Ishikawa (cell line): Measurements from ENCODE around the gene HMCN1.

Source experiments
- EGR1 ChIP-seq: IDR thresholded peaks from 2 replicates; pipeline ENCODE4 v1.6.1; 2012
- EP300 ChIP-seq: IDR thresholded peaks from 2 replicates; pipeline ENCODE4 v1.6.1; 2012; ENCODE audit warnings: borderline replicate concordance
- FOXM1 ChIP-seq: IDR thresholded peaks from 2 replicates; pipeline ENCODE4 v1.6.1; 2012; ENCODE audit warnings: low read depth, borderline replicate concordance
- NFIC ChIP-seq: IDR thresholded peaks from 2 replicates; pipeline ENCODE4 v1.6.1; 2012
- RAD21 ChIP-seq: IDR thresholded peaks from 2 replicates; pipeline ENCODE4 v1.6.1; 2012; ENCODE audit warnings: low read depth
- REST ChIP-seq: IDR thresholded peaks from 2 replicates; pipeline ENCODE4 v1.6.1; 2012; ENCODE audit warnings: low read depth, mild to moderate bottlenecking
- TAF1 ChIP-seq: IDR thresholded peaks from 2 replicates; pipeline ENCODE4 v1.6.1; 2012; ENCODE audit warnings: low read depth, mild to moderate bottlenecking
- USF1 ChIP-seq: IDR thresholded peaks from 2 replicates; pipeline ENCODE4 v1.6.1; 2012
- YY1 ChIP-seq: IDR thresholded peaks from 2 replicates; pipeline ENCODE4 v1.6.1; 2012; ENCODE audit warnings: low read depth
- ZBTB7A ChIP-seq: IDR thresholded peaks from 2 replicates; pipeline ENCODE4 v1.6.1; 2012; ENCODE audit warnings: low read depth
- TF ChIP-seq, protein P1 (sequence below): IDR thresholded peaks from 2 replicates; pipeline ENCODE4 v1.6.1; 2012

DNA sequence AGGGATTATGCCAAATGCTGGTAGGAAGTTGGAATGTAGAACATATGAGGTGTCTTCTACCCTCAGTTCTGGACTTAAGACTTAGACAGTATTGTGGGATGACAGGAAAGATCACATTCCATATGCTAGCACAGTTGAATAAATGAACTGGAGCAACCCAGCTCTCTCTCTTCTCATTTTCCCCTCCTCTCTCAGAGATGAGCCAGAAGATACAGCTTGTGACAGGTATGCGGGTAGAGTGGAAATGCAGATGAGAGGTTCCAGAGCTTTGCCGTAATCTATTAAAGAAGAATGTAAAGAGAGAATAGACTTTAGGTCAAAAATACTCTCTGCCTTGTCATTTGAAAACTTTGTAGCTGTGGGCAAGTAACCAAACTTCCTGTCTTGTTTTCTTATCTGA, 32.5 kb upstream of the HMCN1 start:
- TF ChIP-seq EGR1 (no peak), RAD21 (no peak), EP300 (no peak), YY1 (no peak), REST (no peak), USF1 (no peak), FOXM1 (no peak), ZBTB7A (no peak), NFIC (no peak), TAF1 (no peak)
- TF ChIP-seq, protein P1, sequence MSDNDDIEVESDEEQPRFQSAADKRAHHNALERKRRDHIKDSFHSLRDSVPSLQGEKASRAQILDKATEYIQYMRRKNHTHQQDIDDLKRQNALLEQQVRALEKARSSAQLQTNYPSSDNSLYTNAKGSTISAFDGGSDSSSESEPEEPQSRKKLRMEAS: no peak
